Stimulated activated CD4-positive, alpha-beta T cell treated with anti-CD3 and anti-CD28 coated beads, Interleukin-2, amount 100 ng/mL, for 4 hours (primary cell): ENCODE measurements around the gene DGCR2.
"Not testable (repeated sequence)": the region's sequence is repeated elsewhere in the genome, so short reads cannot be mapped to it uniquely, and the experiment has no call there.

Experiments used
- DNase-seq: peaks from one replicate; pipeline ENCODE4 v3.0.0-alpha.2; 2020; ENCODE audit warnings: low read depth

DGCR2 gene

GRCh38 chr22:19040888-19041703 is 81.1 kb downstream of the DGCR2 start:
- DNase-seq, result no peak

GRCh38 chr22:19040391-19040861 is 81.8 kb downstream of the DGCR2 start:
- no peak for DNase-seq

- DNase-seq, result no peak
Measured at GRCh38 chr22:19039796-19040280, 82.4 kb downstream of the DGCR2 start.

- no peak for DNase-seq
Measured at GRCh38 chr22:19039448-19039780, 82.8 kb downstream of the DGCR2 start.

- DNase-seq, result no peak
Measured at GRCh38 chr22:19038728-19039447, 83.3 kb downstream of the DGCR2 start.

GRCh38 chr22:19038164-19038546 is 84.1 kb downstream of the DGCR2 start:
- no peak for DNase-seq

GRCh38 chr22:19037282-19038163 is 84.7 kb downstream of the DGCR2 start:
- DNase-seq, result no peak

- no peak for DNase-seq
Measured at GRCh38 chr22:19036523-19037273, 85.5 kb downstream of the DGCR2 start.

GRCh38 chr22:19036229-19036522 is 86.0 kb downstream of the DGCR2 start:
- DNase-seq, result no peak

GRCh38 chr22:19035474-19036228 is 86.6 kb downstream of the DGCR2 start:
- no peak for DNase-seq

GRCh38 chr22:19035126-19035473 is 87.1 kb downstream of the DGCR2 start:
- not testable (repeated sequence) for DNase-seq

- DNase-seq, result not testable (repeated sequence)
Measured at GRCh38 chr22:19034724-19035120, 87.5 kb downstream of the DGCR2 start.

GRCh38 chr22:19034031-19034723 is 88.0 kb downstream of the DGCR2 start:
- DNase-seq, result not testable (repeated sequence)

GRCh38 chr22:19033568-19033905 is 88.7 kb downstream of the DGCR2 start:
- not testable (repeated sequence) for DNase-seq

GRCh38 chr22:19032898-19033567 is 89.2 kb downstream of the DGCR2 start:
- not testable (repeated sequence) for DNase-seq

- not testable (repeated sequence) for DNase-seq
Measured at GRCh38 chr22:19032156-19032785, 89.9 kb downstream of the DGCR2 start.

GRCh38 chr22:19030889-19031252 is 91.3 kb downstream of the DGCR2 start:
- DNase-seq, result not testable (repeated sequence)

- DNase-seq, result not testable (repeated sequence)
Measured at GRCh38 chr22:19030226-19030888, 91.9 kb downstream of the DGCR2 start.
